ENCODE data around the gene BTN2A1.
"Not testable (repeated sequence)": the region's sequence is repeated elsewhere in the genome, so short reads cannot be mapped to it uniquely, and the experiment has no call there.

Gene BTN2A1

GRCh38 chr6:26457806-26458688 lies at the start of gene BTN2A1:
BTN2A1 (plus strand) TSS chr6:26457955; CDS start chr6:26458637, 682 bp downstream.
- peak; percentile 94 for DNase-seq

GRCh38 chr6:26408828-26409730 lies 48.7 kb upstream of the BTN2A1 start:
- no peak for DNase-seq

GRCh38 chr6:26411751-26412150 lies 46.0 kb upstream of the BTN2A1 start:
- no peak for DNase-seq

GRCh38 chr6:26412228-26412627 lies 45.5 kb upstream of the BTN2A1 start:
- DNase-seq, result peak; percentile 10

GRCh38 chr6:26412954-26413353 lies 44.8 kb upstream of the BTN2A1 start:
- no peak for DNase-seq

- no peak for DNase-seq
Measured at GRCh38 chr6:26414281-26414680, 43.5 kb upstream of the BTN2A1 start.

GRCh38 chr6:26415036-26415614 lies 42.6 kb upstream of the BTN2A1 start:
- no peak for DNase-seq

- no peak for DNase-seq
Measured at GRCh38 chr6:26415791-26416190, 42.0 kb upstream of the BTN2A1 start.

GRCh38 chr6:26416288-26416687 lies 41.5 kb upstream of the BTN2A1 start:
- no peak for DNase-seq

GRCh38 chr6:26418077-26418476 lies 39.7 kb upstream of the BTN2A1 start:
- not testable (repeated sequence) for DNase-seq

GRCh38 chr6:26418795-26419194 lies 39.0 kb upstream of the BTN2A1 start:
- DNase-seq, result not testable (repeated sequence)

GRCh38 chr6:26420688-26421171 lies 37.0 kb upstream of the BTN2A1 start:
- peak; percentile 15 for DNase-seq

GRCh38 chr6:26421259-26422144 lies 36.3 kb upstream of the BTN2A1 start:
- DNase-seq, result peak; percentile 65

GRCh38 chr6:26422329-26422728 lies 35.4 kb upstream of the BTN2A1 start:
- DNase-seq, result no peak

GRCh38 chr6:26426691-26427450 lies 30.9 kb upstream of the BTN2A1 start:
- DNase-seq, result no peak

- no peak for DNase-seq
Measured at GRCh38 chr6:26427451-26427809, 30.3 kb upstream of the BTN2A1 start.

GRCh38 chr6:26428206-26428605 lies 29.5 kb upstream of the BTN2A1 start:
- DNase-seq, result no peak

GRCh38 chr6:26430787-26431186 lies 27.0 kb upstream of the BTN2A1 start:
- DNase-seq, result no peak

- DNase-seq, result peak; percentile 52
Measured at GRCh38 chr6:26431258-26432172, 26.2 kb upstream of the BTN2A1 start.

GRCh38 chr6:26432627-26433201 lies 25.0 kb upstream of the BTN2A1 start:
- DNase-seq, result no peak

Measured in NCI-H69 (cell line).